PFSK-1 (cell line): ENCODE data around the gene FTSJ1.

Source experiments
- FOXP2 ChIP-seq: optimal IDR thresholded peaks from 2 replicates; pipeline ENCODE3; 2011; ENCODE audit warnings: borderline replicate concordance, control low read depth, inconsistent platforms; ENCODE audit not compliant: insufficient read depth; ENCODE audit errors: extremely low read length, extremely low read depth
- POLR2AphosphoS5 ChIP-seq: IDR thresholded peaks from 2 replicates; pipeline ENCODE4 v1.6.1; 2012; ENCODE audit warnings: low read depth, mild to moderate bottlenecking, control low read depth, low read length, moderate library complexity
- REST ChIP-seq, 2 experiments: IDR thresholded peaks; 2 replicates each; pipeline versions ENCODE4 v1.6.1 to v1.8.0; 2011 to 2012; ENCODE audit warnings: low read depth in 2 of 2, low read length in 2 of 2, control low read depth in 1 of 2, inconsistent platforms in 1 of 2, mild to moderate bottlenecking in 1 of 2, moderate library complexity in 1 of 2; ENCODE audit not compliant: insufficient read depth in 1 of 2
- SIN3A ChIP-seq: IDR thresholded peaks from 2 replicates; pipeline ENCODE4 v1.6.1; 2012; ENCODE audit warnings: mild to moderate bottlenecking, low read length, moderate library complexity, borderline replicate concordance; ENCODE audit not compliant: insufficient read depth
- TAF1 ChIP-seq: IDR thresholded peaks from 2 replicates; pipeline ENCODE4 v1.6.1; 2012; ENCODE audit warnings: low read length, control low read depth, borderline replicate concordance; ENCODE audit not compliant: insufficient read depth

The FTSJ1 gene

GRCh38 chrX:48498374-48498809 lies 22.4 kb downstream of the FTSJ1 start:
- no peak for TF ChIP-seq SIN3A
- TF ChIP-seq REST (IDR thresholded peaks at IDR 0.05; ENCODE audit: insufficient read depth in 1 of 2, low read depth in 2 of 2, low read length in 2 of 2) = no peak
- TF ChIP-seq TAF1 = no peak
- TF ChIP-seq POLR2AphosphoS5 = no peak
- no peak for TF ChIP-seq FOXP2

DNA sequence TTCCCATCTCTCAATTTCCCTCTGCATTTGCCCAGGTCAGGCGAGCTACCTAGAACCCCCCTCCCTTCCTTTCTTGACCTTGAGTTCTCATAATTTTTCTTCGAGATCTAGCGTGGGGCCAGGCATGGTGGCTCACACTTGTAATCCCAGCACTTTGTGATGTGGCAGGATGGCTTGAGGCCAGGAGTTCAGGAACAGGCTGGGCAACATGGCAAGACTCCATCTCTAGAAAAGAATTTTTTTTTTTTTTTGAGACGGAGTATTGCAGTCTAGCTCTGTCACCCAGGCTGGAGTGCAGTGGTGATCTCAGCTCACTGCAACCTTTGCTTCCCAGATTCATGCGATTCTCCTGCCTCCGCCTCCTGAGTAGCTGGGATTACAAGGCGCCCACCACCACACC lies 28.3 kb downstream of the FTSJ1 start:
- TF ChIP-seq REST (IDR thresholded peaks at IDR 0.05; ENCODE audit: insufficient read depth in 1 of 2, low read depth in 2 of 2, low read length in 2 of 2) = no peak
- no peak for TF ChIP-seq SIN3A
- no peak for TF ChIP-seq FOXP2
- TF ChIP-seq TAF1 = no peak
- no peak for TF ChIP-seq POLR2AphosphoS5

DNA sequence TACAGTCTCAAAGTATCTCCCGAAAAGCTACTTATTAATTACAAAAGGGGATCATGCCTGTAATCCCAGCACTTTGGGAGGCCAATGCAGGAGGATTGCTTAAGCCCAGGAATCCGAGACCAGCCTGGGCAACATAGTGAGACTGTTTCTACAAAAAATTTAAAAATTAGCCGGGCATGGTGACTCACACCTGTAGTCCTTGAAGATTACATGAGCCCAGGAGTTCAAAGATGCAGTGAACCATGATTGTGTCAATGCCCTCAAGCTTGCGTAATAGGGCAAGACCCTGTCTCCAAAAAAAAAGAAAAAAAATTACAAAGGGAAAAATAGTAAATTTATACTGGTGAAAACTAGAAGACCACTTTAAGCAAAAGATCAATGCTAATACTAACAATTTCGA lies 29.5 kb downstream of the FTSJ1 start:
- no peak for TF ChIP-seq SIN3A
- TF ChIP-seq REST (IDR thresholded peaks at IDR 0.05; ENCODE audit: insufficient read depth in 1 of 2, low read depth in 2 of 2, low read length in 2 of 2) = no peak
- no peak for TF ChIP-seq FOXP2
- no peak for TF ChIP-seq POLR2AphosphoS5
- no peak for TF ChIP-seq TAF1

DNA sequence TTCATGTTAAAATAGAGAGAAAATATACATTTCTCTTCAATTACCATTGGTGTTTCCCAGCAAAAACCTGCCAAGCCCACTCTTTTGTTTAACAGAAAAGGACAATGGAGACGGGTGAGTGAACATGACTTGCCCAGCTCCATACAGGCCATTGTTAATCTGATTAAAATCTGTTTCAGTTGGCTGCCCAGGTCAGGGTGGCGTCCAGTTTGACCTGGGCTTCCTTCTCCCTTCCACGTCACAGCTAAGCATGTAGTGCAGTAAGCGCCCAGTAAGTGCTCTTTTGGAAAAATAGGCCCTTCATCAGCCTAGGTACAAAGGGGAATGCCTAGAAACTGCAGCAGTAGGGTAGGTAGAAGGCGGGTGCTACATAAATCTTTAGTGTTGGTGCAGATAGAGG lies 31.2 kb downstream of the FTSJ1 start:
- TF ChIP-seq SIN3A = no peak
- no peak for TF ChIP-seq TAF1
- no peak for TF ChIP-seq POLR2AphosphoS5
- TF ChIP-seq FOXP2 = no peak
- TF ChIP-seq REST (IDR thresholded peaks at IDR 0.05; ENCODE audit: insufficient read depth in 1 of 2, low read depth in 2 of 2, low read length in 2 of 2) = no peak

DNA sequence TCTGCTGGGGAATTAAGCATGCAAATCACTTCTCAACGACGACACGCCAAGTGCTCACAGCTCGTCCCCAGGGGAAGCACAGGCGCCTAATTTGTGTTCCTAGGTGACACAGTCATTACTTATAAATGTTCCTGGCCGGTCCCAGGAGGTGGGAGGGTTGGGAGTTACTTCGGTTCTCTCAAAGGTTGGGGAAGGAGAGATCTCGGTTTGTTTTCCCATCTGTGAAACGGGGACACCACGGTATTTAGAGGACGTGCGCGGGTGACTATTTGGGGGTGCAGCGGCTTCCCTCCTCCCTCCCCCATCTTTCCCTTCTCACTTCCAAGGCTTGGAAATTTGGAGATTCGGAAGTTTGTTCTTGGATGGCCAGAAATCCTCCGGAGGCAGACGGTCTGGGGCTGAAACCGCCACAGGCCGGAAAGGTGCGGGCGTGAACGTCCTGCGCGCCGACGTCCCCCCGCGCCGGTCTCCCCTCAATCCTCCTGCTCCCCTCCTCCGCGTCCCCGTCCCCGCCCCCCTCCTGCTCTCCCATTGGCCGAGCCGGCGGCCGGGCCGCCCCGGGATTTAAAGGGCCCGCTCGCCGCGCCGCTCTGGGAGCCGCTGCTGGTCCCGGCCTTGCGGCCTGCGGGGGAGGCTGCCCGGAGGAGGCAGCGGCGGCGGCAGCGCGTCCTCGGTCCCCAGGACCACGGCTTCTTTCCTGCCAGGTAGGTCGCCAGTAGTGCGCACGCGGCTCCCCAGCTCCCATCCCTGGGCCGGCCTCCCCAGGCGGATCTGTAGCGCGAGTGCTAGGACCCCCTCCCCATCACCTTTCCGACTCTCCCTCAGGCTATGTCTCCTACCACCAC lies 32.6 kb downstream of the FTSJ1 start, which contains the start of gene PORCN:
Gene PORCN, plus strand, starts transcription at position 593 of the 845 bp plus-strand sequence. CDS start 829 bp downstream, outside the sequence.
- TF ChIP-seq POLR2AphosphoS5 (peak; percentile 61), FOXP2 (no peak)
